ENCODE data around the gene TMEM200A.

- TF ChIP-seq, protein P1, sequence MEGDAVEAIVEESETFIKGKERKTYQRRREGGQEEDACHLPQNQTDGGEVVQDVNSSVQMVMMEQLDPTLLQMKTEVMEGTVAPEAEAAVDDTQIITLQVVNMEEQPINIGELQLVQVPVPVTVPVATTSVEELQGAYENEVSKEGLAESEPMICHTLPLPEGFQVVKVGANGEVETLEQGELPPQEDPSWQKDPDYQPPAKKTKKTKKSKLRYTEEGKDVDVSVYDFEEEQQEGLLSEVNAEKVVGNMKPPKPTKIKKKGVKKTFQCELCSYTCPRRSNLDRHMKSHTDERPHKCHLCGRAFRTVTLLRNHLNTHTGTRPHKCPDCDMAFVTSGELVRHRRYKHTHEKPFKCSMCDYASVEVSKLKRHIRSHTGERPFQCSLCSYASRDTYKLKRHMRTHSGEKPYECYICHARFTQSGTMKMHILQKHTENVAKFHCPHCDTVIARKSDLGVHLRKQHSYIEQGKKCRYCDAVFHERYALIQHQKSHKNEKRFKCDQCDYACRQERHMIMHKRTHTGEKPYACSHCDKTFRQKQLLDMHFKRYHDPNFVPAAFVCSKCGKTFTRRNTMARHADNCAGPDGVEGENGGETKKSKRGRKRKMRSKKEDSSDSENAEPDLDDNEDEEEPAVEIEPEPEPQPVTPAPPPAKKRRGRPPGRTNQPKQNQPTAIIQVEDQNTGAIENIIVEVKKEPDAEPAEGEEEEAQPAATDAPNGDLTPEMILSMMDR (IDR thresholded peaks at IDR 0.05) = no peak
- no peak for TF ChIP-seq POLR2A (IDR thresholded peaks at IDR 0.05)
Observed at GRCh38 chr6:130473886-130474285, 108.1 kb downstream of the TMEM200A start.
